ENCODE data around the gene AP1S3. TPM values are rescaled to one million over a fixed set of nuclear protein-coding genes. Genes with fewer than 3 reads are reported as not detected.

AP1S3 gene
- total and polyA plus RNA-seq, 2 donors (not counting 3 experiments of a cell fraction or from before 2014, with no cell fraction given) = 0.69 to 3.8 TPM

DNA sequence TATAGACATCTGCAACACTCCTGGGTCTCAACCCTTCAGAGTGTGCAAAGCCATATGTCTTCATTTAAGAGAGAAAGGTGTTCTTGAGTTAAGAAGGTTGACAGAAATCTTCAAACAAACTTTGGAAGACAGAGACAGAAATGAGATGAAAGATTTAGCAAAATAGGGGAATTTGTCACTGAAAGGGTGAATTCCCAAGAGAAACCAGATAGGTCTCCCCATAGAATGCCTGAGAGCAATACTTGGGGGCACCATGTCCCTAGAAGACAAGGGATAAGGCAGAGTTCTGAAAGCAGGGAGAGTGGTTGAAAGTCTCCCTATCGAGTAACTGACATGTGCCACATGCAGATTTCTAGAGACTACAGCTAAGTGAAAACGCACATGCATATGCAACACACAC is 50.0 kb downstream of the AP1S3 start:
- Histone ChIP-seq H3K9me3 (replicated peaks; ENCODE audit: control insufficient read depth, insufficient read depth, low read length) (no peaks in the 10 kb centered on the region), H3K27me3 (ENCODE audit: control insufficient read depth in 2 of 2, insufficient read depth in 2 of 2, low read length in 2 of 2) (no peaks in the 10 kb centered on the region), H3K9me1 (replicated peaks; ENCODE audit: control insufficient read depth, extremely low read depth, insufficient read depth, low read length) (peaks cover 2% of the 10 kb centered on the region), H3K4me3 (replicated peaks in 1 of 3; ENCODE audit: insufficient read depth in 1 of 3, low read depth in 1 of 3, low read length in 3 of 3) (no peak overlapping the region), H3K4me2 (ENCODE audit: insufficient read depth, low read length) (no peak overlapping the region), H2AFZ (ENCODE audit: low read depth, low read length) (no peak overlapping the region), H3K36me3 (ENCODE audit: control insufficient read depth in 2 of 2, extremely low read depth in 1 of 2, insufficient read depth in 2 of 2, low read length in 2 of 2) (no peaks in the 10 kb centered on the region), H3K4me1 (ENCODE audit: control insufficient read depth, extremely low read depth, insufficient read depth, low read length) (no peaks in the 10 kb centered on the region), H4K20me1 (replicated peaks; ENCODE audit: control insufficient read depth, extremely low read depth, insufficient read depth, low read length) (no peaks in the 10 kb centered on the region), H3K79me2 (ENCODE audit: control insufficient read depth, insufficient read depth, low read length) (no peaks in the 10 kb centered on the region), H3K27ac (ENCODE audit: insufficient read depth, low read depth, low read length) (no peak overlapping the region), H3K9ac (replicated peaks; ENCODE audit: extremely low read depth, insufficient read depth, low read length) (no peak overlapping the region)
- no peak for TF ChIP-seq GATA2 (IDR thresholded peaks at IDR 0.05; ENCODE audit: insufficient read depth, insufficient read length, low read depth, low read length)
- TF ChIP-seq MYC (IDR thresholded peaks at IDR 0.05; ENCODE audit: low read depth, low read length) = no peak
- TF ChIP-seq, protein P1, sequence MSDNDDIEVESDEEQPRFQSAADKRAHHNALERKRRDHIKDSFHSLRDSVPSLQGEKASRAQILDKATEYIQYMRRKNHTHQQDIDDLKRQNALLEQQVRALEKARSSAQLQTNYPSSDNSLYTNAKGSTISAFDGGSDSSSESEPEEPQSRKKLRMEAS (IDR thresholded peaks at IDR 0.05; ENCODE audit: insufficient read depth, insufficient read length) = no peak
- no peak for TF ChIP-seq POLR2AphosphoS5 (IDR thresholded peaks at IDR 0.05; ENCODE audit: insufficient read depth, low read depth, low read length)
- TF ChIP-seq, protein P2, sequence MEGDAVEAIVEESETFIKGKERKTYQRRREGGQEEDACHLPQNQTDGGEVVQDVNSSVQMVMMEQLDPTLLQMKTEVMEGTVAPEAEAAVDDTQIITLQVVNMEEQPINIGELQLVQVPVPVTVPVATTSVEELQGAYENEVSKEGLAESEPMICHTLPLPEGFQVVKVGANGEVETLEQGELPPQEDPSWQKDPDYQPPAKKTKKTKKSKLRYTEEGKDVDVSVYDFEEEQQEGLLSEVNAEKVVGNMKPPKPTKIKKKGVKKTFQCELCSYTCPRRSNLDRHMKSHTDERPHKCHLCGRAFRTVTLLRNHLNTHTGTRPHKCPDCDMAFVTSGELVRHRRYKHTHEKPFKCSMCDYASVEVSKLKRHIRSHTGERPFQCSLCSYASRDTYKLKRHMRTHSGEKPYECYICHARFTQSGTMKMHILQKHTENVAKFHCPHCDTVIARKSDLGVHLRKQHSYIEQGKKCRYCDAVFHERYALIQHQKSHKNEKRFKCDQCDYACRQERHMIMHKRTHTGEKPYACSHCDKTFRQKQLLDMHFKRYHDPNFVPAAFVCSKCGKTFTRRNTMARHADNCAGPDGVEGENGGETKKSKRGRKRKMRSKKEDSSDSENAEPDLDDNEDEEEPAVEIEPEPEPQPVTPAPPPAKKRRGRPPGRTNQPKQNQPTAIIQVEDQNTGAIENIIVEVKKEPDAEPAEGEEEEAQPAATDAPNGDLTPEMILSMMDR (IDR thresholded peaks at IDR 0.05; ENCODE audit: extremely low read depth in 1 of 2, insufficient read depth in 1 of 2, low read depth in 1 of 2, low read length in 2 of 2) = no peak
- no peak for TF ChIP-seq POLR2A (IDR thresholded peaks at IDR 0.05; ENCODE audit: low read depth, low read length)
- no peak for TF ChIP-seq FOS (IDR thresholded peaks at IDR 0.05; ENCODE audit: borderline replicate concordance, insufficient read depth, low read length)
- no peak for TF ChIP-seq JUN (IDR thresholded peaks at IDR 0.05; ENCODE audit: borderline replicate concordance, insufficient read depth, insufficient read length, low read depth)
- TF ChIP-seq EZH2 (IDR thresholded peaks at IDR 0.05; ENCODE audit: borderline replicate concordance, low read depth, low read length, severe bottlenecking) = no peak
- intact Hi-C loops (cut with micrococcal nuclease) (no loop called here), dilution Hi-C loops (cut with MboI; ENCODE audit: extremely low pct_ligation_motif_present, low sequenced_read_pairs) (no loop called here)
- POLR2A ChIA-PET = no interaction called here
- CTCF ChIA-PET = interaction anchor here (0.6 kb wide), 1 partner anchor 163 kb away, joined by 3 read pairs; no protein-coding TSS in a partner anchor
- no peak for DNase-seq (ENCODE audit: low read depth, low spot score)
- no peak for FAIRE-seq
- BruUV-seq (replicated peaks) = no TSS peak
